Caco-2 (cell line): ENCODE results near the gene FEZ2. TPM values are rescaled to one million over a fixed set of nuclear protein-coding genes. Genes with fewer than 3 reads are reported as not detected.
"Not testable (repeated sequence)": the region's sequence is repeated elsewhere in the genome, so short reads cannot be mapped to it uniquely, and the experiment has no call there.

ENCODE experiments used
- BruUV-seq: library from RNA; stranded (reverse); fragments of 400-500 nt; replicated peaks from 2 replicates; lab custom pipeline; 2021; lab: Mats Ljungman, UMichigan
- CTCF ChIA-PET: fragments of 300-600 bp; sonication (Branson Sonifier 250); formaldehyde crosslinking; loops from one replicate; lab custom pipeline; 2022; ENCODE audit warnings: antibody characterized with exemption; lab: Charles Lee
- POLR2A ChIA-PET: fragments of 300-600 bp; sonication (Branson Sonifier 250); formaldehyde crosslinking; loops from one replicate; lab custom pipeline; 2022; ENCODE audit warnings: antibody characterized with exemption; lab: Charles Lee
- DNase-seq, 2 experiments: peaks; one replicate each; pipeline versions ENCODE4 v3.0.0 to v3.0.0-alpha.2; 2020 to 2022
- H3K27me3 ChIP-seq: replicated peaks from 2 replicates; pipeline ENCODE4 v1.6.0; 2011; ENCODE audit warnings: low read length; ENCODE audit not compliant: control insufficient read depth, insufficient read depth
- H3K36me3 ChIP-seq: 2 replicates; pipeline ENCODE4 v1.5.1; 2011; ENCODE audit warnings: low read length; ENCODE audit not compliant: control insufficient read depth, insufficient read depth
- H3K4me1 ChIP-seq: fragments of 250-450 bp; sonication (Bioruptor Pico); 2 replicates; pipeline ENCODE4 v1.5.1; 2020; ENCODE audit warnings: mild to moderate bottlenecking
- H3K4me3 ChIP-seq: 2 replicates; pipeline ENCODE4 v1.5.1; 2011; ENCODE audit warnings: low read depth, mild to moderate bottlenecking, control low read depth, low read length
- H3K9me3 ChIP-seq: fragments of 250-450 bp; sonication (Bioruptor Pico); 2 replicates; pipeline ENCODE4 v1.5.1; 2020; ENCODE audit warnings: mild to moderate bottlenecking, moderate library complexity
- H3K27ac Mint-ChIP-seq: one replicate; pipeline ENCODE4 v1.8.0; 2022; ENCODE audit warnings: mixed read lengths; ENCODE audit not compliant: unreplicated experiment
- H3K27me3 Mint-ChIP-seq: one replicate; pipeline ENCODE4 v1.8.0; 2022; ENCODE audit warnings: mixed read lengths; ENCODE audit not compliant: insufficient read depth, unreplicated experiment
- H3K36me3 Mint-ChIP-seq: one replicate; pipeline ENCODE4 v1.8.0; 2022; ENCODE audit warnings: mild to moderate bottlenecking, mixed read lengths; ENCODE audit not compliant: insufficient read depth, unreplicated experiment
- H3K4me1 Mint-ChIP-seq: one replicate; pipeline ENCODE4 v1.8.0; 2022; ENCODE audit warnings: low read depth, mixed read lengths; ENCODE audit not compliant: unreplicated experiment
- H3K4me3 Mint-ChIP-seq: one replicate; pipeline ENCODE4 v1.8.0; 2022; ENCODE audit warnings: mild to moderate bottlenecking, moderate library complexity, mixed read lengths; ENCODE audit not compliant: unreplicated experiment
- H3K9me3 Mint-ChIP-seq: one replicate; pipeline ENCODE4 v1.8.0; 2022; ENCODE audit warnings: mixed read lengths; ENCODE audit not compliant: unreplicated experiment
- CTCF ChIP-seq, 2 experiments: fragments of 200-600 bp in 1 of 2; IDR thresholded peaks; 1 replicate in 1 of 2; 2 replicates in 1 of 2; pipeline versions ENCODE4 v1.5.1 to v1.8.0; 2011 to 2022; ENCODE audit warnings: antibody characterized with exemption in 1 of 2, control low read depth in 1 of 2, inconsistent platforms in 1 of 2, low read depth in 1 of 2, low read length in 1 of 2, mild to moderate bottlenecking in 1 of 2, moderate library complexity in 1 of 2; ENCODE audit not compliant: insufficient read depth in 1 of 2, severe bottlenecking in 1 of 2, unreplicated experiment in 1 of 2
- intact Hi-C: fragments of 100-400 bp; cut with micrococcal nuclease; formaldehyde crosslinking; loops from one replicate; pipeline ENCODE4 v1.10.0; 2022; ENCODE audit not compliant: unreplicated experiment
- total RNA-seq: library from RNA; stranded (reverse); gene quantifications from 2 replicates; pipeline ENCODE4 v1.2.3, GENCODE V29; 2022

FEZ2 gene
- total RNA-seq, 1 experiment from 2014 or later: 55.8 TPM

- no peaks in the 10 kb centered on the region for H3K9me3 ChIP-seq
- POLR2A ChIA-PET: no interaction called here
- no peak overlapping the region for H3K27ac Mint-ChIP-seq
- no peak overlapping the region for H3K4me3 Mint-ChIP-seq
- H3K9me3 Mint-ChIP-seq: no peaks in the 10 kb centered on the region
- CTCF ChIA-PET: no interaction called here
- H3K27me3 ChIP-seq: no peaks in the 10 kb centered on the region
- BruUV-seq: no TSS peak
- no peak for DNase-seq
- no peaks in the 10 kb centered on the region for H3K36me3 ChIP-seq
- H3K27me3 Mint-ChIP-seq: no peaks in the 10 kb centered on the region
- peaks cover 2% of the 10 kb centered on the region; the same call in 1 of the 2 replicates for H3K4me1 ChIP-seq
- no peaks in the 10 kb centered on the region for H3K36me3 Mint-ChIP-seq
- peaks cover 7% of the 10 kb centered on the region for H3K4me1 Mint-ChIP-seq
- H3K4me3 ChIP-seq: no peak overlapping the region
- intact Hi-C loops: no loop called here
- no peak for TF ChIP-seq CTCF (IDR thresholded peaks at IDR 0.05; ENCODE audit: insufficient read depth in 1 of 2, low read depth in 1 of 2, low read length in 1 of 2, severe bottlenecking in 1 of 2, unreplicated experiment in 1 of 2)
Observed at GRCh38 chr2:36606925-36607324, 9.0 kb upstream of the FEZ2 start.

DNA sequence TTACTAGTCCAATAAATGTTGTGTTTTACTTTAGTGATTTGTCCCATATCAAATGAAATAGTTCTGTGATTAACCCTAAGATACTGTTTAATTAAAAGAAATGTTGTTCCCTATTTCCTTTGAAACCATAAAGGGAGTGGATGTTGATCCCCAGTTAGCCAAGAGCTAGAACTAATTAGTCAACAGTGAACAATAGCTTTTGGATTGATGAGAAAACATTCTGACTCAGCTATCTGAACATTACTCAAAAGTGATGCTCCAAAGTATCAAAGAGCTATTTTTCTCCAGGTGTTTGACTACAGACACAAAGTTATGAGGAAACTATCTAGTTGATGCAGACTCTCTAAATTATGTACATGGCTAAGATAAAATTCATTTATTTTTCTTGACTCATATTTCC lies 7.3 kb upstream of the FEZ2 start:
- H3K4me3 ChIP-seq: no peak overlapping the region
- no peaks in the 10 kb centered on the region for H3K9me3 ChIP-seq
- Mint-ChIP-seq H3K27me3 (no peaks in the 10 kb centered on the region), H3K4me3 (no peak overlapping the region), H3K36me3 (no peaks in the 10 kb centered on the region), H3K27ac (no peak overlapping the region), H3K9me3 (no peaks in the 10 kb centered on the region), H3K4me1 (peaks cover 7% of the 10 kb centered on the region)
- no peaks in the 10 kb centered on the region for H3K27me3 ChIP-seq
- ChIA-PET POLR2A (no interaction called here), CTCF (no interaction called here)
- intact Hi-C loops: no loop called here
- TF ChIP-seq CTCF (IDR thresholded peaks at IDR 0.05; ENCODE audit: insufficient read depth in 1 of 2, low read depth in 1 of 2, low read length in 1 of 2, severe bottlenecking in 1 of 2, unreplicated experiment in 1 of 2): no peak
- BruUV-seq: no TSS peak
- no peaks in the 10 kb centered on the region for H3K4me1 ChIP-seq
- no peaks in the 10 kb centered on the region for H3K36me3 ChIP-seq
- no peak for DNase-seq

- H3K4me1 Mint-ChIP-seq, H3K27me3 Mint-ChIP-seq, intact Hi-C loops, POLR2A ChIA-PET, H3K36me3 ChIP-seq, H3K4me3 ChIP-seq, H3K4me3 Mint-ChIP-seq, BruUV-seq, H3K9me3 Mint-ChIP-seq, CTCF ChIA-PET, H3K36me3 Mint-ChIP-seq, DNase-seq, H3K4me1 ChIP-seq, H3K9me3 ChIP-seq, H3K27me3 ChIP-seq, H3K27ac Mint-ChIP-seq: not testable (repeated sequence)
Observed at GRCh38 chr2:36603629-36604028, 5.7 kb upstream of the FEZ2 start.
